ENCODE results near the gene TFCP2.

TFCP2 gene

DNA sequence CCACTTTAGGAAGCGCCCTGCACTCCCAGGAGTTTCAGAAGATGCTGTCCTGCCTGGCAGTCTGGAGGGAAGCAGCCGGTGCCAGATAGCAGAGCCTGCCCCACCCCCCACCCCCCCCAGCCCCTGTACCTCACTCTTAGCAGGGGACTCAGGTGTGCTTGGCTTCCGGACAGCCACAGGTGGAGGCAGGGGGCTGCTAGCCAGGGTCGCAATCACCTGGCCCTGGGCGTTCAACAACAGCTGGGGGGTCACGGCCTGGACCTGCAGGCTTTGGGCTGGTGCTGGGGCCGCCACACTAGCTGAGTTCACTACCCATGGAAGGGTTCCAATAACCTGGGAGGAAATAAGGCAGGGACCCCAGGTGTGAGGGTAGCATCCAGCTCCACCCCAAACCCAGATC, 22.9 kb upstream of the TFCP2 start:
- TF ChIP-seq, protein P1, sequence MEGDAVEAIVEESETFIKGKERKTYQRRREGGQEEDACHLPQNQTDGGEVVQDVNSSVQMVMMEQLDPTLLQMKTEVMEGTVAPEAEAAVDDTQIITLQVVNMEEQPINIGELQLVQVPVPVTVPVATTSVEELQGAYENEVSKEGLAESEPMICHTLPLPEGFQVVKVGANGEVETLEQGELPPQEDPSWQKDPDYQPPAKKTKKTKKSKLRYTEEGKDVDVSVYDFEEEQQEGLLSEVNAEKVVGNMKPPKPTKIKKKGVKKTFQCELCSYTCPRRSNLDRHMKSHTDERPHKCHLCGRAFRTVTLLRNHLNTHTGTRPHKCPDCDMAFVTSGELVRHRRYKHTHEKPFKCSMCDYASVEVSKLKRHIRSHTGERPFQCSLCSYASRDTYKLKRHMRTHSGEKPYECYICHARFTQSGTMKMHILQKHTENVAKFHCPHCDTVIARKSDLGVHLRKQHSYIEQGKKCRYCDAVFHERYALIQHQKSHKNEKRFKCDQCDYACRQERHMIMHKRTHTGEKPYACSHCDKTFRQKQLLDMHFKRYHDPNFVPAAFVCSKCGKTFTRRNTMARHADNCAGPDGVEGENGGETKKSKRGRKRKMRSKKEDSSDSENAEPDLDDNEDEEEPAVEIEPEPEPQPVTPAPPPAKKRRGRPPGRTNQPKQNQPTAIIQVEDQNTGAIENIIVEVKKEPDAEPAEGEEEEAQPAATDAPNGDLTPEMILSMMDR (IDR thresholded peaks at IDR 0.05; ENCODE audit: low read depth, low read length), result no peak
- no peak for DNase-seq (ENCODE audit: extremely low read depth, low read depth)

DNA sequence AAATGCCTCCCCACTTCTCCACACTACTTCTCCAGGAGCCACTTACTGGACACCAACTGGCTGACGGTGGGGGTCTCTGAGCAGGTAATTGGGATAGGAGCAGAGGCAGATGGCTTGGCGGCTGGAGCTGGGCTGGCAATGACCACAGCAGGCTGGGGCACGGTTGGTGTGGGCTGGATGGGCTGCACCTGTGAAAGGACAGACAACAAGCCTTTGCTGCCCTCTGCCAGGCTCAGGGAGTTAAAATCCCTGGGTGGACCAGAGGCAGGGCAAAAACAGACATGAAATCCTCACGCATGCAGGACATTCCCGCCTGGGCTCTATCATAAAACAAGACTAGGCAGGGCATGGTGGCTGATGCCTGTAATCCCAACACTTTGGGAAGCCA, 19.3 kb upstream of the TFCP2 start:
- no peak for DNase-seq (ENCODE audit: extremely low read depth, low read depth)
- TF ChIP-seq, protein P1 (IDR thresholded peaks at IDR 0.05; ENCODE audit: low read depth, low read length), result no peak

DNA sequence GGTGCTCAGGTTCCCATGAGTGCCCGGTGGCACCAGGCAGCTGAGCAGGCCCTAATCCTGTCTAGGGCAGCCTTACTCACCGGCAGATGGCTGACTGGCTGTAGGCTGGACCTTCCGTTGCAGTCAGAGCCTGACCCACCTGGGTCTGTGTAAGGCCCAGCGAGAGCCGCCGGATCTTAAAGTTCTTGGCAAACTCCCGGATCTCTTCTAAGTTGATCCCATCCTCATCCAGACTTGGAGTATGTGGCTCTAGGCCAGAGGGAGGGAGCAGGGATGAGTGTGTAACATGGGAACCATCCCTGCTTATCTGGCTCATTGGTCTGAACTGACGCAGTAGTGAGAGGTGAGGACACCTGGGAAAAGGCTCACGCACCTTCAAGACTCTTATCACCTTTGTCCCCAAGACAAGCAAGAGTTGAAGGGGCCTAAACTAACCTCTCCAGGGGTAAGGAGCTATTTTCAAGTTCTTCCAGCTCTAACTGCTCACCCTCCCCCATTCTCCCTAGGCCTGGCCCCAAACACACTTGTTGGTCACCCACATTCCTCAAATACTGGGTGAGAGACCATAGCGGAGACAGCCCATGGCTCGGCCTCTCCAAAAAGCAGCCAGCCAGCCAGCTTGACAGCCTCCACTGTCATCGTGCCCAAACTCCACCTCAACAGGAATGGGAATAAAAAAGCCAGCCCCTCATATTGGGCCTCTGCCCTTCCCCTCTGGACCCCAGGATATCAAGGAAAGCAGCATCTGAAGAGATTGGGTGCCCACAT, 18.8 kb upstream of the TFCP2 start:
- no peak for DNase-seq (ENCODE audit: extremely low read depth, low read depth)
- TF ChIP-seq, protein P1 (IDR thresholded peaks at IDR 0.05; ENCODE audit: low read depth, low read length), result no peak

DNA sequence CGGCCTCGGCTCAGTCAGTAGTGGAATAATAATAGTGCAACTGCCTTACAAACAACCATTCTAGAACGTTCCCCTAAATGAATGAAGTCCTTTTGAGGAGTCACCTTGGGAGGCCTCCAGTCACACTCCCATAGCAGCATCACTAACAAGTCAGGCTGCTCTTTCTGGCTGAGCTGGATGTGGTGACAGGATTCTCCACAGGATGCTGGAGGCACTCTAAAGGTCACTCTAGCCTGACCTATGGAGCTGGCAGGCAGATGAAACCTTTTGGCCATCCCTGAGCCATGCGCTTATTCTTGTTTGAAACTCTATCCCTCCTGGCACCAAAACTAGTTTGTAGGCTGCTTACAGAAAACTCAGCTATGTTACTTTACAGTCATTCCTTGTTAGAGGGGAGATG, 17.9 kb upstream of the TFCP2 start:
- DNase-seq (ENCODE audit: extremely low read depth, low read depth), result no peak
- TF ChIP-seq, protein P1 (IDR thresholded peaks at IDR 0.05; ENCODE audit: low read depth, low read length), result no peak

DNA sequence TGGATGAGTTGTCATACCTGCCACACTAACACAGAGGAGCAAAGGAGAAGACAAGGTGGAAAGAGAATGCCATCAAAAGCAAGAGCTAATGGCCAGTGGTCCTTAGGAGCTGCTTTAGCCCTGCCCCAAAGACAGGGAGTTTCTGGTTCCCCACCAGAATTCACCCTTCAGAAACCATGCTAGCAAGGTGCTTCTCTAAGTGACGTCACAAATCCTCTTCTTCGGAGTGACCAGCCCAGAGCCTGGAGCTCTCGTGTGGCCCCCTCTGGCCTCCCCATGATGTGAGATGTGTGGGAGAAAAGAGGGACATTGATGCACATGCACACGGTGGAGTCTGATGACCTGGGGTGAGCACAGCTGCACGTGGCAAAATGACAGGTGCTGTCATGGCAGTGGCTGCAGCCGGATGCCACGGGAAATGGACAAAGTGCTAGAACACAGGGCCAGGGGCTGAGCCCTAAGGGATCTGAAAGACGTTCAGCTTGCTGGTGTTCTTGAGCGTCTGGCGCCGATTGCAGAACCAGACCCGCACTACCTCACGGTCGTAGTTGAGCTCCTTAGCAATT, 16.9 kb upstream of the TFCP2 start:
- no peak for DNase-seq (ENCODE audit: extremely low read depth, low read depth)
- TF ChIP-seq, protein P1 (IDR thresholded peaks at IDR 0.05; ENCODE audit: low read depth, low read length), result no peak

DNA sequence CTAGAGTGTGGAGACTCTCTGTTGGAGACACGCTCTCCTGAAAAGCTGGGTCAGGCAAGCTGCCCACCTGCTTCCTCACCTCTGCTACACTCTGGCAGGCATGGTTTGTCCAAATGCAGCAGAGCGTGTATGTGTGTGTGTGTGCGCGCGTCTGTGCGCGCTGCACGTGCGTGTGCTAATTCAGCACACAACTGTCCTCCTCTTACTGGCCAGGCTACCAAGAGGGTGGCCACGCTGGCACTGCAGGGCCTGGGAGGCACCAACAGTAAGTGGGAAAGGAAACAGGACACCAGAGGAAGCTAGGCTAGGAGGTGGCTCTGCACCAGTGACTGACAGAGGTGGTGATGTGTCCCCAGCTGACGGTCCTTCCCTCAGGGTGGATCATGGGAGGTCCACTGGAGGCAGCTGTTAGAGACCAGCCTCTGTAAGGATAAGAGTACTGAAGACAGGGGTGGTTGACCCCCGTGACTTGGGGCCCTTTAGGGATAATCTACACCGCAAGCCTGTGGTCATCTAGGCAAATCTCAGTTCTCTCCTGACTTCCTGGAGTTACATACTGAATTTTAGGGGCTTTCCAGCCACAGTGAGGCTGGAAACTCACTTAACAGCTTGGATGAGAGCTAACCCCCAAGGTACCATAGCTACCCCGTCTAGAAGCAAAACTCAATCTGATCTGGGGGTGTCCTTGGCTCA, 15.6 kb upstream of the TFCP2 start:
- TF ChIP-seq, protein P1 (IDR thresholded peaks at IDR 0.05; ENCODE audit: low read depth, low read length), result no peak
- DNase-seq (ENCODE audit: extremely low read depth, low read depth), result no peak

DNA sequence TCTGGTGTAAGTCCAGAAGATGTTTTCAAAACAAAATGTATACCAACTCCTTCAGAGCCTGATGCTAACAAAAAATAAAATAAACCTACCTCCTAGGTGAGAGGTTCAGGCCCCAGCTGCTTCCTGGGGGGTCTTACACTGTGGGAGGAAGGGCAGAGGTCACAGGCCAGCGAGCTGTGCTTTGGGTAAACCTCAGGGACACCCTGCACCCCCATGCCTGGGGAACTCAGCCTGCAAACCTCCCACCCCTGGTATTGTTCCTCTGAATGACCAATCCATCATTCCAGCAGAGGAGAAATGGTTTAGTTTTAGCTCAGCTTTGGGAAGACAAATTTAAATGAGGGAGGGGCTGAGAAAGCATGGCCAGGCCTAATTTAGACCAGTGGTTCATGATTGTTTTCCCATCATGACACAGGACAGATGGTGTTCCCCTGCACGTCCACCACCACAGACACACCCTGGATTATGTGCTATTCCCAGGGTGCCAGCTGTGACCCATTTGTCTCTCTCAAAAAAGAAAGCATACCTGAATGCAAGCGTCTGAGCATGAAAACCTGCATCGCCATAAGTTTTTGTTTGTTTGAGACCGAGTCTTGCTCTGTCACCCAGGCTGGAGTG, 14.5 kb upstream of the TFCP2 start:
- TF ChIP-seq, protein P1 (IDR thresholded peaks at IDR 0.05; ENCODE audit: low read depth, low read length), result no peak
- DNase-seq (ENCODE audit: extremely low read depth, low read depth), result no peak

Data from AG09319 (cell line).